ENCODE data around the gene MPIG6B. TPM values are rescaled to one million over a fixed set of nuclear protein-coding genes. Genes with fewer than 3 reads are reported as not detected.

MPIG6B gene, protein sequence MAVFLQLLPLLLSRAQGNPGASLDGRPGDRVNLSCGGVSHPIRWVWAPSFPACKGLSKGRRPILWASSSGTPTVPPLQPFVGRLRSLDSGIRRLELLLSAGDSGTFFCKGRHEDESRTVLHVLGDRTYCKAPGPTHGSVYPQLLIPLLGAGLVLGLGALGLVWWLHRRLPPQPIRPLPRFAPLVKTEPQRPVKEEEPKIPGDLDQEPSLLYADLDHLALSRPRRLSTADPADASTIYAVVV
- total RNA-seq (10 to 100 TPM in 1 of 2 donors, under 1 TPM in 1; 0.08 to 10.7 TPM), polyA plus RNA-seq (under 1 TPM; 0.15 to 0.33 TPM)

DNA sequence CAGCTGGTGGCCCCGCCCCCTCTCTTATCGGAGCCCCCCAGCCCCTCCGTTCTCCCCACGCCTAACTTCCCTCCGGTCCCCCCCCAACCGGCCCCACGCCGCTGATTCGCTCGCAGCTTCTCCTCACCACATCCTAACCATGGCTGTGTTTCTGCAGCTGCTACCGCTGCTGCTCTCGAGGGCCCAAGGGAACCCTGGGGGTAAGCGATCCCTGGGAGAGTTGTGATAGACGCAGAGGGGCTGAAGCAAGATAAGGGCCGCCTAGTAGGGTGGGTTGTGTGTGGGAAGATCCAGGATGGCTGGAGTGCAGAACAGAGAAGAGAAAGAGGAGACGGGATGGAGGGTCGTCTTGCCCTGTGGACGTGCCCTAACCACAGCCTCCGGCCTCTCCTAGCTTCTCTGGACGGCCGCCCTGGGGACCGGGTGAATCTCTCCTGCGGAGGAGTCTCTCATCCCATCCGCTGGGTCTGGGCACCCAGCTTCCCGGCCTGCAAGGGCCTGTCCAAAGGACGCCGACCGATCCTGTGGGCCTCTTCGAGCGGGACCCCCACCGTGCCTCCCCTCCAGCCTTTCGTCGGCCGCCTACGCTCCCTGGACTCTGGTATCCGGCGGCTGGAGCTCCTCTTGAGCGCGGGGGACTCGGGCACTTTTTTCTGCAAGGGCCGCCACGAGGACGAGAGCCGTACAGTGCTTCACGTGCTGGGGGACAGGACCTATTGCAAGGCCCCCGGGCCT lies at the start of gene MPIG6B:
MPIG6B (plus strand) TSS at position 129 of the 735 bp plus-strand sequence; CDS start at position 140, 11 bp downstream.
- Histone ChIP-seq H3K36me3 (ENCODE audit: control insufficient read depth in 4 of 4, insufficient read depth in 3 of 4, low read depth in 1 of 4, low read length in 3 of 4) (peaks cover 0 to 8% (median 2%) of the 10 kb centered on the region in 4 donors), H3K27me3 (ENCODE audit: control insufficient read depth in 4 of 4, insufficient read depth in 4 of 4, low read length in 3 of 4) (no peaks in the 10 kb centered on the region), H3K4me3 (ENCODE audit: low read depth in 1 of 3, low read length in 3 of 3) (no peak within 1 kb of the TSS), H3K9me3 (ENCODE audit: control insufficient read depth in 4 of 4, low read length in 3 of 4) (no peaks in the 10 kb centered on the region), H3K4me1 (ENCODE audit: control insufficient read depth in 4 of 4, insufficient read depth in 4 of 4, low read length in 3 of 4) (peaks cover 0 to 6% (median 1%) of the 10 kb centered on the region in 4 donors), H3K27ac (ENCODE audit: low read depth in 1 of 2, low read length in 2 of 2) (no peak within 1 kb of the TSS), H3K9ac (ENCODE audit: low read depth in 1 of 2, low read length in 2 of 2) (no peak within 1 kb of the TSS)
- TF ChIP-seq, protein P1, sequence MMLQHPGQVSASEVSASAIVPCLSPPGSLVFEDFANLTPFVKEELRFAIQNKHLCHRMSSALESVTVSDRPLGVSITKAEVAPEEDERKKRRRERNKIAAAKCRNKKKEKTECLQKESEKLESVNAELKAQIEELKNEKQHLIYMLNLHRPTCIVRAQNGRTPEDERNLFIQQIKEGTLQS (IDR thresholded peaks at IDR 0.05), result no peak
- TF ChIP-seq YY1 (IDR thresholded peaks at IDR 0.05) (no peak), GABPA (IDR thresholded peaks at IDR 0.05 in 1 of 2, conservative IDR thresholded peaks at IDR 0.05 in 1 of 2) (no peak), RXRA (IDR thresholded peaks at IDR 0.05) (no peak), SP1 (IDR thresholded peaks at IDR 0.05) (no peak), HNF4G (IDR thresholded peaks at IDR 0.05) (no peak), NR2F2 (IDR thresholded peaks at IDR 0.05) (no peak), HNF4A (conservative IDR thresholded peaks at IDR 0.05) (no peak)
- TF ChIP-seq, protein P2, sequence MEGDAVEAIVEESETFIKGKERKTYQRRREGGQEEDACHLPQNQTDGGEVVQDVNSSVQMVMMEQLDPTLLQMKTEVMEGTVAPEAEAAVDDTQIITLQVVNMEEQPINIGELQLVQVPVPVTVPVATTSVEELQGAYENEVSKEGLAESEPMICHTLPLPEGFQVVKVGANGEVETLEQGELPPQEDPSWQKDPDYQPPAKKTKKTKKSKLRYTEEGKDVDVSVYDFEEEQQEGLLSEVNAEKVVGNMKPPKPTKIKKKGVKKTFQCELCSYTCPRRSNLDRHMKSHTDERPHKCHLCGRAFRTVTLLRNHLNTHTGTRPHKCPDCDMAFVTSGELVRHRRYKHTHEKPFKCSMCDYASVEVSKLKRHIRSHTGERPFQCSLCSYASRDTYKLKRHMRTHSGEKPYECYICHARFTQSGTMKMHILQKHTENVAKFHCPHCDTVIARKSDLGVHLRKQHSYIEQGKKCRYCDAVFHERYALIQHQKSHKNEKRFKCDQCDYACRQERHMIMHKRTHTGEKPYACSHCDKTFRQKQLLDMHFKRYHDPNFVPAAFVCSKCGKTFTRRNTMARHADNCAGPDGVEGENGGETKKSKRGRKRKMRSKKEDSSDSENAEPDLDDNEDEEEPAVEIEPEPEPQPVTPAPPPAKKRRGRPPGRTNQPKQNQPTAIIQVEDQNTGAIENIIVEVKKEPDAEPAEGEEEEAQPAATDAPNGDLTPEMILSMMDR (IDR thresholded peaks at IDR 0.05; ENCODE audit: low read depth, low read length, missing input control), result no peak
- TF ChIP-seq, protein P3, sequence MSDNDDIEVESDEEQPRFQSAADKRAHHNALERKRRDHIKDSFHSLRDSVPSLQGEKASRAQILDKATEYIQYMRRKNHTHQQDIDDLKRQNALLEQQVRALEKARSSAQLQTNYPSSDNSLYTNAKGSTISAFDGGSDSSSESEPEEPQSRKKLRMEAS (IDR thresholded peaks at IDR 0.05), result no peak
- WGBS, result 85% methylated on average over 46 of the region's 46 CpGs
- DNase-seq (ENCODE audit: low spot score), result no peak

DNA sequence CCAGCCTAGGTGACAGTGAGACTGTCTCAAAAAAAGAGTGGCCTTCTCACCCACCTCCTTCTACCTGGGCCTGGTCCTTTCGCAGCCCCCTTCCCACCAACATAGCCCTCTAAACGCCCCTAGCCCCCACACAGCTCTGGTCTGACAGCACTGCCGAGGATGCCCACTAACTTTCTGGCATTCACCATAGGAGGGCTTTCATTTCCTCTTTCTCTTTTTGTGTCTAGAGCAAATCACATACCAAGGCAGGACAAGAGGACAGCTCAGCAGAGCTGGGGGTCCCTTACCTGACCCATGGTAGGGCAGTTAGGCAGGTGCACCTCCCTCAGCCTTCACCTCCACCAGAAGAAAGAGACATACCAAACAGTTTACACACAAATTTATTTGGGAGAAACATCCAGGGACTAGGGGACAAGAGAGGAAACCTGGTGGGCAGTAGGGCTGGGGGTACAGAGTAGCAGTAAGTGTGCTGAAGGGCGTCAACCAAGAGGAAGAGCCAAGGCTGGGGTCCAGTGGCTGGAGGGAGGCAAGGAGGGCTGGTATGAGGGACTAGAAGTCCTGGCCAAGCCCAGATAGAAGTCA lies 46.8 kb upstream of the MPIG6B start:
- Histone ChIP-seq H3K9me3 (ENCODE audit: control insufficient read depth in 4 of 4, low read length in 3 of 4) (no peaks in the 10 kb centered on the region), H3K27me3 (ENCODE audit: control insufficient read depth in 4 of 4, insufficient read depth in 4 of 4, low read length in 3 of 4) (no peaks in the 10 kb centered on the region), H3K27ac (ENCODE audit: low read depth in 1 of 2, low read length in 2 of 2) (no peak overlapping the region), H3K36me3 (ENCODE audit: control insufficient read depth in 4 of 4, insufficient read depth in 3 of 4, low read depth in 1 of 4, low read length in 3 of 4) (peaks cover 2 to 17% (median 10%) of the 10 kb centered on the region in 4 donors), H3K4me3 (ENCODE audit: low read depth in 1 of 3, low read length in 3 of 3) (no peak overlapping the region), H3K9ac (ENCODE audit: low read depth in 1 of 2, low read length in 2 of 2) (no peak overlapping the region), H3K4me1 (ENCODE audit: control insufficient read depth in 4 of 4, insufficient read depth in 4 of 4, low read length in 3 of 4) (peaks cover 1 to 13% (median 8%) of the 10 kb centered on the region in 4 donors)
- DNase-seq (ENCODE audit: low spot score), result no peak
- TF ChIP-seq, protein P4, sequence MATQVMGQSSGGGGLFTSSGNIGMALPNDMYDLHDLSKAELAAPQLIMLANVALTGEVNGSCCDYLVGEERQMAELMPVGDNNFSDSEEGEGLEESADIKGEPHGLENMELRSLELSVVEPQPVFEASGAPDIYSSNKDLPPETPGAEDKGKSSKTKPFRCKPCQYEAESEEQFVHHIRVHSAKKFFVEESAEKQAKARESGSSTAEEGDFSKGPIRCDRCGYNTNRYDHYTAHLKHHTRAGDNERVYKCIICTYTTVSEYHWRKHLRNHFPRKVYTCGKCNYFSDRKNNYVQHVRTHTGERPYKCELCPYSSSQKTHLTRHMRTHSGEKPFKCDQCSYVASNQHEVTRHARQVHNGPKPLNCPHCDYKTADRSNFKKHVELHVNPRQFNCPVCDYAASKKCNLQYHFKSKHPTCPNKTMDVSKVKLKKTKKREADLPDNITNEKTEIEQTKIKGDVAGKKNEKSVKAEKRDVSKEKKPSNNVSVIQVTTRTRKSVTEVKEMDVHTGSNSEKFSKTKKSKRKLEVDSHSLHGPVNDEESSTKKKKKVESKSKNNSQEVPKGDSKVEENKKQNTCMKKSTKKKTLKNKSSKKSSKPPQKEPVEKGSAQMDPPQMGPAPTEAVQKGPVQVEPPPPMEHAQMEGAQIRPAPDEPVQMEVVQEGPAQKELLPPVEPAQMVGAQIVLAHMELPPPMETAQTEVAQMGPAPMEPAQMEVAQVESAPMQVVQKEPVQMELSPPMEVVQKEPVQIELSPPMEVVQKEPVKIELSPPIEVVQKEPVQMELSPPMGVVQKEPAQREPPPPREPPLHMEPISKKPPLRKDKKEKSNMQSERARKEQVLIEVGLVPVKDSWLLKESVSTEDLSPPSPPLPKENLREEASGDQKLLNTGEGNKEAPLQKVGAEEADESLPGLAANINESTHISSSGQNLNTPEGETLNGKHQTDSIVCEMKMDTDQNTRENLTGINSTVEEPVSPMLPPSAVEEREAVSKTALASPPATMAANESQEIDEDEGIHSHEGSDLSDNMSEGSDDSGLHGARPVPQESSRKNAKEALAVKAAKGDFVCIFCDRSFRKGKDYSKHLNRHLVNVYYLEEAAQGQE (IDR thresholded peaks at IDR 0.05), result no peak
- TF ChIP-seq FOXA2 (IDR thresholded peaks at IDR 0.05), result no peak
- no peak for TF ChIP-seq GABPA (IDR thresholded peaks at IDR 0.05 in 1 of 2, conservative IDR thresholded peaks at IDR 0.05 in 1 of 2)
- TF ChIP-seq YY1 (IDR thresholded peaks at IDR 0.05), result no peak
- TF ChIP-seq, protein P3 (IDR thresholded peaks at IDR 0.05), result no peak
- TF ChIP-seq, protein P5, sequence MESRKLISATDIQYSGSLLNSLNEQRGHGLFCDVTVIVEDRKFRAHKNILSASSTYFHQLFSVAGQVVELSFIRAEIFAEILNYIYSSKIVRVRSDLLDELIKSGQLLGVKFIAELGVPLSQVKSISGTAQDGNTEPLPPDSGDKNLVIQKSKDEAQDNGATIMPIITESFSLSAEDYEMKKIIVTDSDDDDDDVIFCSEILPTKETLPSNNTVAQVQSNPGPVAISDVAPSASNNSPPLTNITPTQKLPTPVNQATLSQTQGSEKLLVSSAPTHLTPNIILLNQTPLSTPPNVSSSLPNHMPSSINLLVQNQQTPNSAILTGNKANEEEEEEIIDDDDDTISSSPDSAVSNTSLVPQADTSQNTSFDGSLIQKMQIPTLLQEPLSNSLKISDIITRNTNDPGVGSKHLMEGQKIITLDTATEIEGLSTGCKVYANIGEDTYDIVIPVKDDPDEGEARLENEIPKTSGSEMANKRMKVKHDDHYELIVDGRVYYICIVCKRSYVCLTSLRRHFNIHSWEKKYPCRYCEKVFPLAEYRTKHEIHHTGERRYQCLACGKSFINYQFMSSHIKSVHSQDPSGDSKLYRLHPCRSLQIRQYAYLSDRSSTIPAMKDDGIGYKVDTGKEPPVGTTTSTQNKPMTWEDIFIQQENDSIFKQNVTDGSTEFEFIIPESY (IDR thresholded peaks at IDR 0.05), result no peak
- TF ChIP-seq, protein P2 (IDR thresholded peaks at IDR 0.05; ENCODE audit: low read depth, low read length, missing input control), result no peak
- WGBS, result 86% methylated on average over 4 of the region's 4 CpGs
